Keratinocyte (primary cell): Measurements from ENCODE around the gene SH2D2A. TPM values are rescaled to one million over a fixed set of nuclear protein-coding genes. Genes with fewer than 3 reads are reported as not detected.

ENCODE experiments used
- DNase-seq: peaks from one replicate; pipeline ENCODE4 v3.0.0-alpha.2; 2011; ENCODE audit warnings: low read depth, missing footprints, low spot score
- FAIRE-seq: peaks from 2 replicates; lab custom pipeline; 2011; peaks lifted over from hg19 to GRCh38; lab: Jason Lieb, UNC
- H2AFZ ChIP-seq: 2 replicates; pipeline ENCODE4 v1.6.0; 2012; ENCODE audit warnings: low read length, control low read depth, inconsistent platforms; ENCODE audit not compliant: control insufficient read depth
- H3K27ac ChIP-seq: 2 replicates; pipeline ENCODE4 v1.5.1; 2011; ENCODE audit warnings: low read length; ENCODE audit not compliant: control insufficient read depth, insufficient read depth
- H3K27me3 ChIP-seq: 3 replicates; pipeline ENCODE4 v1.6.0; 2011; ENCODE audit warnings: low read length; ENCODE audit not compliant: control insufficient read depth, insufficient read depth; ENCODE audit errors: extremely low read depth
- H3K36me3 ChIP-seq, 2 experiments: 2 replicates in 1 of 2; 3 replicates in 1 of 2; pipeline ENCODE4 v1.5.1; 2011; ENCODE audit warnings: low read length in 2 of 2, mild to moderate bottlenecking in 1 of 2; ENCODE audit not compliant: control insufficient read depth in 2 of 2, insufficient read depth in 2 of 2; ENCODE audit errors: extremely low read depth in 1 of 2
- H3K4me1 ChIP-seq: 3 replicates; pipeline ENCODE4 v1.5.1; 2011; ENCODE audit warnings: low read length; ENCODE audit not compliant: control insufficient read depth, insufficient read depth; ENCODE audit errors: extremely low read depth
- H3K4me2 ChIP-seq: 3 replicates; pipeline ENCODE4 v1.6.0; 2011; ENCODE audit warnings: low read depth, low read length; ENCODE audit not compliant: control insufficient read depth, insufficient read depth; ENCODE audit errors: extremely low read depth
- H3K4me3 ChIP-seq, 3 experiments: fragments of 200-600 bp in 1 of 3; sonication (generic) in 1 of 3; 2 replicates in 2 of 3; 3 replicates in 1 of 3; pipeline ENCODE4 v1.5.1; 2011 to 2016; ENCODE audit warnings: low read length in 3 of 3, mild to moderate bottlenecking in 3 of 3, control low read depth in 2 of 3, inconsistent platforms in 1 of 3, low read depth in 1 of 3, mixed read lengths in 1 of 3, mixed run types in 1 of 3, moderate library complexity in 1 of 3; ENCODE audit not compliant: control insufficient read depth in 2 of 3, insufficient read depth in 2 of 3; ENCODE audit errors: extremely low read depth in 1 of 3
- H3K79me2 ChIP-seq: 2 replicates; pipeline ENCODE4 v1.6.0; 2012; ENCODE audit warnings: low read length; ENCODE audit not compliant: control insufficient read depth, insufficient read depth
- H3K9ac ChIP-seq: 3 replicates; pipeline ENCODE4 v1.6.0; 2011; ENCODE audit warnings: low read length; ENCODE audit not compliant: control insufficient read depth, insufficient read depth; ENCODE audit errors: extremely low read depth
- H3K9me1 ChIP-seq: 3 replicates; pipeline ENCODE4 v1.6.0; 2011; ENCODE audit warnings: low read length; ENCODE audit not compliant: control insufficient read depth, insufficient read depth; ENCODE audit errors: extremely low read depth
- H3K9me3 ChIP-seq: 2 replicates; pipeline ENCODE4 v1.5.1; 2012; ENCODE audit warnings: low read depth, low read length; ENCODE audit not compliant: control insufficient read depth
- H4K20me1 ChIP-seq: 3 replicates; pipeline ENCODE4 v1.6.0; 2011; ENCODE audit warnings: low read length; ENCODE audit not compliant: control insufficient read depth, insufficient read depth; ENCODE audit errors: extremely low read depth
- CTCF ChIP-seq, 3 experiments: IDR thresholded peaks in 1 of 3; conservative IDR thresholded peaks in 1 of 3; optimal IDR thresholded peaks in 1 of 3; 2 replicates in 2 of 3; 3 replicates in 1 of 3; pipeline versions ENCODE3 to v1.5.1; 2011; ENCODE audit warnings: low read length in 3 of 3, mild to moderate bottlenecking in 3 of 3, moderate library complexity in 2 of 3, control low read depth in 1 of 3, inconsistent platforms in 1 of 3; ENCODE audit not compliant: insufficient read depth in 2 of 3; ENCODE audit errors: extremely low read depth in 1 of 3
- EZH2 ChIP-seq: IDR thresholded peaks from one replicate; pipeline ENCODE4 v1.6.1; 2012; ENCODE audit warnings: inconsistent platforms, mild to moderate bottlenecking, low read length, moderate library complexity
- dilution Hi-C: fragments of 300-500 bp; cut with MboI; formaldehyde crosslinking; loops from one replicate; pipeline ENCODE4 v1.7.0; 2020; ENCODE audit warnings: low sequenced_read_pairs; ENCODE audit not compliant: extremely low pct_ligation_motif_present
- polyA plus RNA-seq, 5 experiments: library from polyadenylated mRNA; depleted of rRNA in 3 of 5; stranded (reverse) in 3 of 5; stranded (forward) in 1 of 5; unstranded in 1 of 5; fragments of >200 nt; gene quantifications; 1 replicate in 1 of 5; 2 replicates in 3 of 5; 3 replicates in 1 of 5; pipeline versions ENCODE4 v1.2.1 to v1.2.3, GENCODE V29; 2011 to 2012; ENCODE audit warnings: missing spikeins in 2 of 5, low read depth in 1 of 5, low replicate concordance in 1 of 5

The SH2D2A gene
- polyA plus RNA-seq, 1 donor (not counting 4 experiments of a cell fraction or from before 2014, with no cell fraction given): 2.5 TPM

GRCh38 chr1:156863631-156864030, 47.0 kb upstream of the SH2D2A start:
- Histone ChIP-seq H2AFZ (no peak overlapping the region), H3K9me3 (no peaks in the 10 kb centered on the region), H3K9me1 (no peaks in the 10 kb centered on the region), H3K79me2 (no peaks in the 10 kb centered on the region), H3K27ac (no peak overlapping the region), H3K27me3 (peaks cover 54% of the 10 kb centered on the region), H3K4me3 (no peak overlapping the region), H3K4me2 (no peak overlapping the region), H3K4me1 (peaks cover 12% of the 10 kb centered on the region), H4K20me1 (peaks cover 4% of the 10 kb centered on the region), H3K9ac (no peak overlapping the region), H3K36me3 (no peaks in the 10 kb centered on the region)
- dilution Hi-C loops: no loop called here
- no peak for TF ChIP-seq EZH2
- no peak for TF ChIP-seq CTCF (optimal IDR thresholded peaks at IDR 0.05 in 1 of 3, IDR thresholded peaks at IDR 0.05 in 1 of 3, conservative IDR thresholded peaks at IDR 0.05 in 1 of 3; ENCODE audit: extremely low read depth in 1 of 3, insufficient read depth in 2 of 3, low read length in 3 of 3)
- FAIRE-seq: no peak
- DNase-seq: no peak

GRCh38 chr1:156862997-156863599, 46.5 kb upstream of the SH2D2A start:
- dilution Hi-C loops: no loop called here
- no peak for TF ChIP-seq CTCF (optimal IDR thresholded peaks at IDR 0.05 in 1 of 3, IDR thresholded peaks at IDR 0.05 in 1 of 3, conservative IDR thresholded peaks at IDR 0.05 in 1 of 3; ENCODE audit: extremely low read depth in 1 of 3, insufficient read depth in 2 of 3, low read length in 3 of 3)
- TF ChIP-seq EZH2: no peak
- Histone ChIP-seq H3K4me2 (no peak overlapping the region), H3K9me3 (no peaks in the 10 kb centered on the region), H3K4me3 (no peak overlapping the region), H3K27ac (no peak overlapping the region), H3K9me1 (no peaks in the 10 kb centered on the region), H3K79me2 (no peaks in the 10 kb centered on the region), H2AFZ (no peak overlapping the region), H3K27me3 (peaks cover 59% of the 10 kb centered on the region), H4K20me1 (peaks cover 4% of the 10 kb centered on the region), H3K36me3 (no peaks in the 10 kb centered on the region), H3K4me1 (peaks cover 12% of the 10 kb centered on the region), H3K9ac (no peak overlapping the region)
- DNase-seq (no peak), FAIRE-seq (no peak)
